Sigmoid colon (tissue), 7 donors: ENCODE measurements around the gene NECTIN1. TPM values are rescaled to one million over a fixed set of nuclear protein-coding genes. Genes with fewer than 3 reads are reported as not detected.

Source experiments
- DNase-seq: peaks from one replicate; pipeline ENCODE4 v3.0.0-alpha.2; 2019
- H3K27ac ChIP-seq, 4 donors: fragments of 200-600 bp; sonication (generic); one replicate each; pipeline ENCODE4 v1.5.1; 2016 to 2019; ENCODE audit warnings: mild to moderate bottlenecking in 1 of 4
- H3K27me3 ChIP-seq, 3 donors: fragments of 200-600 bp; sonication (generic); one replicate each; pipeline ENCODE4 v1.5.1; 2019; ENCODE audit warnings: mild to moderate bottlenecking in 1 of 3
- H3K36me3 ChIP-seq, 4 donors: fragments of 200-600 bp; sonication (generic); one replicate each; pipeline ENCODE4 v1.5.1; 2016 to 2019
- H3K4me1 ChIP-seq, 4 donors: fragments of 200-600 bp; sonication (generic); one replicate each; pipeline ENCODE4 v1.5.1; 2017 to 2019
- H3K4me3 ChIP-seq, 4 donors: fragments of 200-600 bp; sonication (generic); one replicate each; pipeline ENCODE4 v1.5.1; 2017 to 2019; ENCODE audit warnings: mild to moderate bottlenecking in 2 of 4, moderate library complexity in 1 of 4
- H3K9me3 ChIP-seq, 4 donors: fragments of 200-600 bp in 3 of 4; sonication (generic) in 3 of 4; one replicate each; pipeline versions ENCODE4 v1.5.1 to v1.6.1; 2013 to 2019
- CTCF ChIP-seq, 4 experiments: fragments of 450-650 bp in 3 of 4; fragments of 200-600 bp in 1 of 4; IDR thresholded peaks; one replicate each; pipeline ENCODE4 v1.5.1; 2016 to 2019; ENCODE audit warnings: antibody characterized with exemption in 4 of 4, mild to moderate bottlenecking in 3 of 4, moderate library complexity in 2 of 4
- EP300 ChIP-seq, 4 donors: sonication (generic); formaldehyde crosslinking; IDR thresholded peaks; one replicate each; pipeline ENCODE4 v1.6.1; 2017; ENCODE audit warnings: antibody characterized with exemption in 4 of 4
- POLR2A ChIP-seq, 2 donors: fragments of 450-650 bp; IDR thresholded peaks; one replicate each; pipeline ENCODE4 v1.6.1; 2016; ENCODE audit warnings: antibody characterized with exemption in 2 of 2, mild to moderate bottlenecking in 2 of 2, moderate library complexity in 2 of 2
- POLR2AphosphoS5 ChIP-seq, 4 donors: sonication (generic); formaldehyde crosslinking; IDR thresholded peaks; one replicate each; pipeline ENCODE4 v1.6.1; 2017; ENCODE audit warnings: antibody characterized with exemption in 4 of 4
- WGBS, 2 donors: extraction: QIAGEN DNeasy Blood & Tissue Kit; methylation state at CpG; one replicate each; pipeline ENCODE4 v1.1.7; 2013; 5-methylcytosine and 5-hydroxymethylcytosine counted together
- intact Hi-C: fragments of 100-400 bp; cut with DNase I; formaldehyde crosslinking; loops from one replicate; pipeline ENCODE4 v1.15.1; 2023
- polyA plus RNA-seq, 3 donors: library from polyadenylated mRNA; stranded (reverse); fragments of 200-250 nt; gene quantifications; one replicate each; pipeline ENCODE4 v1.2.3, GENCODE V29; 2013
- total RNA-seq, 4 donors: library from RNA; depleted of rRNA; stranded (reverse); fragments of >200 nt; gene quantifications; one replicate each; pipeline ENCODE4 v1.1.0, GENCODE V29; 2016
- donor health status: healthy with polysubstance abuse.
- donor health status: Bipolar disorder and iron deficiency.
- donor health status: healthy.

The NECTIN1 gene
- total and polyA plus RNA-seq, 7 donors: 0.16 to 19.0 (median 1.7) TPM

- intact Hi-C loops: no loop called here
- 40 to 61% methylated on average over 4 of the region's 4 CpGs for WGBS, 2 donors
These were observed 120.2 kb downstream of the NECTIN1 start for GRCh38 chr11:119608781-119609180.

GRCh38 chr11:119608201-119608600 is 120.8 kb downstream of the NECTIN1 start:
- no peak for DNase-seq
- H3K4me1 ChIP-seq: no peaks in the 10 kb centered on the region
- no peak overlapping the region for H3K27ac ChIP-seq
- TF ChIP-seq POLR2AphosphoS5 (IDR thresholded peaks at IDR 0.05) (no peak), POLR2A (IDR thresholded peaks at IDR 0.05) (no peak), CTCF (IDR thresholded peaks at IDR 0.05) (no peak), EP300 (IDR thresholded peaks at IDR 0.05) (no peak)
- no peaks in the 10 kb centered on the region for H3K36me3 ChIP-seq
- intact Hi-C loops: no loop called here
- H3K27me3 ChIP-seq: peaks cover 0 to 19% (median 0%) of the 10 kb centered on the region in 3 donors
- 72 to 79% methylated on average over 6 of the region's 6 CpGs for WGBS, 2 donors
- H3K9me3 ChIP-seq: no peaks in the 10 kb centered on the region
- no peak overlapping the region for H3K4me3 ChIP-seq

More at GRCh38 chr11:119608781-119609180, 120.2 kb downstream of the NECTIN1 start:
- Histone ChIP-seq H3K4me1 (no peaks in the 10 kb centered on the region), H3K9me3 (no peaks in the 10 kb centered on the region), H3K36me3 (no peaks in the 10 kb centered on the region), H3K4me3 (no peak overlapping the region), H3K27me3 (peaks cover 0 to 14% (median 0%) of the 10 kb centered on the region in 3 donors), H3K27ac (no peak overlapping the region)
- no peak for DNase-seq
- TF ChIP-seq EP300 (IDR thresholded peaks at IDR 0.05) (no peak), POLR2A (IDR thresholded peaks at IDR 0.05) (no peak), CTCF (IDR thresholded peaks at IDR 0.05) (no peak), POLR2AphosphoS5 (IDR thresholded peaks at IDR 0.05) (no peak)

GRCh38 chr11:119607726-119608125 is 121.3 kb downstream of the NECTIN1 start:
- TF ChIP-seq POLR2AphosphoS5 (IDR thresholded peaks at IDR 0.05): no peak
- TF ChIP-seq POLR2A (IDR thresholded peaks at IDR 0.05): no peak
- no peak for TF ChIP-seq EP300 (IDR thresholded peaks at IDR 0.05)
- TF ChIP-seq CTCF (IDR thresholded peaks at IDR 0.05): no peak
- Histone ChIP-seq H3K27ac (no peak overlapping the region), H3K9me3 (no peaks in the 10 kb centered on the region), H3K27me3 (peaks cover 0 to 19% (median 0%) of the 10 kb centered on the region in 3 donors), H3K4me1 (no peaks in the 10 kb centered on the region), H3K36me3 (no peaks in the 10 kb centered on the region), H3K4me3 (no peak overlapping the region)
- no peak for DNase-seq
- intact Hi-C loops: no loop called here
- WGBS, 2 donors: 27 to 34% methylated on average over 5 of the region's 5 CpGs

GRCh38 chr11:119605137-119605665 is 123.8 kb downstream of the NECTIN1 start:
- TF ChIP-seq POLR2AphosphoS5 (IDR thresholded peaks at IDR 0.05): no peak
- no peak for TF ChIP-seq POLR2A (IDR thresholded peaks at IDR 0.05)
- TF ChIP-seq CTCF (IDR thresholded peaks at IDR 0.05): no peak
- no peak for TF ChIP-seq EP300 (IDR thresholded peaks at IDR 0.05)
- no peak overlapping the region for H3K27ac ChIP-seq
- WGBS, 2 donors: 78 to 83% methylated on average over 17 of the region's 17 CpGs
- no peaks in the 10 kb centered on the region for H3K36me3 ChIP-seq
- no peak overlapping the region for H3K4me3 ChIP-seq
- DNase-seq: no peak
- intact Hi-C loops: no loop called here
- peaks cover 0 to 19% (median 0%) of the 10 kb centered on the region in 3 donors for H3K27me3 ChIP-seq
- no peaks in the 10 kb centered on the region for H3K9me3 ChIP-seq
- H3K4me1 ChIP-seq: no peaks in the 10 kb centered on the region
